Measurements from ENCODE around the gene POU5F1.

The POU5F1 gene

DNA sequence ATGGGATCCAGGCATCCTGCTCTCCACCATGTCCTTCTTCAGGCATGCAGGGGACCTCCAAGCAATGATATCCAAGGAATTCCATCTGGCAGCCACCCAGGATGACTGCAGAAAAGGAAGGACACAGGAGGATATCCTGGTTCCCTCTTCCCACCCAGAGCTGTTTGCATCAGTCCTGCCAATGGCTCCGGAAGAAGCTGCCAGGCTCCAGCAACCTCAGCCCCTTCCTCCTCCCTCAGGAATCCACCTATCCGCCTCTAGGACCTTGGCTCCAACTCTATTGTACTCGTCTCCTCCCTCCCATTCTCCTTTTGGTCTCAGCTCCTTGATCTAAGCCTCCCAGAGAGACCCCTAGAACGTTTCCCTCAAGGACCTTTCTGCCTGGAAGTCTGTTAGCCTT, 30.9 kb downstream of the POU5F1 start:
- no peak for DNase-seq (ENCODE audit: low read depth)

DNA sequence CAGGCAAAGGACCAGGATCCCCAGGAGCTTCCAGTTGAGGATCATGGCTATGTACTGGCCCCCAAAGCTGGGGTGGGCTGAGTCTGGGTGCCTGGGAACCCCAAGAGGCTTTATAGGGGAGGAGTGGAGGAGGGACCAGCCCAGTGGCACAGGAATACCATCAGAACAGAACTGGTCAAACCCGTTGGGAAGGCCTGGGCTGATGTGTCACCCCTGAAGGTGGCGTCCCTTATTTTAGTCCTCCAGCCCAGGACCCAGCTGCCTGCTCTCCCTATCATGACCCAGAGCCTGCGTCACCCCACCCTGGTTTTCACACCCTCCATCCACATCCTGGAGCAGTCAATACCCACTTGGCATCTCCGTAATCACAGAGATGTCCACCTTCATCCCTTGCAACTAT, 31.5 kb downstream of the POU5F1 start, which contains the start of gene PSORS1C2:
PSORS1C2 (minus strand) TSS at position 85 of the 400 bp plus-strand sequence; CDS start at position 45, 40 bp downstream.
- DNase-seq (ENCODE audit: low read depth), result no peak

DNA sequence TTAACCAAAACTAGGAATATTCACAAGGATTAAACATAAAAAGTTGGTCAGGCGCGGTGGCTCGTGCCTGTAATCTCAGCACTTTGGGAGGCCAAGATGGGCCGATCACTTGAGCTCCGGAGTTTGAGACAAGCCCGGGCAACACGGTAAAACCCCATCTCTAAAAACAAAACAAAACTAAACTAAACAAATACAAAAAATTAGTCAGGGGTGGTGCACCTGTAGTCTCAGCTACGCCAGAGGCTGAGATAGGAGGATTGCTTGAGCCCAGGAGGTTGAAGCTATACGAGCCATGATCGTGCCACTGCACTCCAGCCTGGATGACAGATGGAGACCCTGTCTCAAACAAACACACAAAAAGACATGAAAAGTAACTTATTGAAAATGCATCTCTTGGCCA, 34.8 kb downstream of the POU5F1 start:
- DNase-seq (ENCODE audit: low read depth), result no peak

- no peak for DNase-seq (ENCODE audit: low read depth)
Measured at GRCh38 chr6:31132806-31133205, 37.7 kb downstream of the POU5F1 start.

DNA sequence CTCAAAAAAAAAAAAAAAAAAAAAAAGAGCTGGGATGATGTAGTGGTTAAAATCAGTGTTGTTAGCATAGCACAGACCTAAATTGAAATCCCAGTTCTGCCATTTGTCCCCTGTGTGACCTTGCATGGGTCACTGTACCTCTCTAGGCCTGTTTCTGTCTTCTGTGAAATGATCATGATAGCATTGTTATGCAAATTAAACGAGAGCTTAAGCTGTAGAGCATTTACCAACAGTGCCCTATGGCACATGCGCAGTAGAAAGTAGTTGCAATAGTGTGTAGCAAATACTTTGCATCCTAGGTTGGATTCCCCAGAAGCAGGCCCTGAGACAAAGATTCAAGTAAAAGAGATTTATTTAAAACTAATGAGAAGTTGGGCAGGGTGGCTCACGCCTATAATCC, 38.9 kb downstream of the POU5F1 start:
- DNase-seq (ENCODE audit: low read depth), result no peak

GRCh38 chr6:31130751-31131150, 39.7 kb downstream of the POU5F1 start:
- DNase-seq (ENCODE audit: low read depth), result no peak

- no peak for DNase-seq (ENCODE audit: low read depth)
Measured at GRCh38 chr6:31129130-31129529, 41.4 kb downstream of the POU5F1 start.

GRCh38 chr6:31128093-31128676, 42.3 kb downstream of the POU5F1 start:
- peak; percentile 50 for DNase-seq (ENCODE audit: low read depth)

- no peak for DNase-seq (ENCODE audit: low read depth)
Measured at GRCh38 chr6:31126396-31127175, 43.9 kb downstream of the POU5F1 start.

- DNase-seq (ENCODE audit: low read depth), result no peak
Measured at GRCh38 chr6:31125586-31126363, 44.7 kb downstream of the POU5F1 start.

DNA sequence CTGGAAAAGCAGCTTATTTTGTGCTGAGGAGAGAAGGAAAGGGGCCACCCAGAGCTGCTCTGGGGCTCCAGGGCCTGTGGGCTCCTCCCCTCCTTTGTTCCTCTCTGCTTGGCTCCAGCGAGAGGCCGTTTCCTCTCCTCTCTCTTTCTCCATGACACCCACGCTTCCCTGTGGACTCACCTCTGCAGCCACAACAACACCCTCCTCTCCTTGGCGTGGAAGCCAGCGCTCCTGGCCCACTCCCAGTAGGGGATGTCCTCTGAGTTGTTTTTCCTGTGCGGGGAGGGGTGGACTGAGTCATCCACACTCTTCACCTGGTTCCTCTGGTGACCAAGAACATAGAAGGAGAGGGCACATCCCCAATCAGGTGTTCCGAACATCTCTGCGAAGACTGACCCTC, 45.3 kb downstream of the POU5F1 start:
- no peak for DNase-seq (ENCODE audit: low read depth)

- no peak for DNase-seq (ENCODE audit: low read depth)
Measured at GRCh38 chr6:31122791-31123706, 47.4 kb downstream of the POU5F1 start.

DNA sequence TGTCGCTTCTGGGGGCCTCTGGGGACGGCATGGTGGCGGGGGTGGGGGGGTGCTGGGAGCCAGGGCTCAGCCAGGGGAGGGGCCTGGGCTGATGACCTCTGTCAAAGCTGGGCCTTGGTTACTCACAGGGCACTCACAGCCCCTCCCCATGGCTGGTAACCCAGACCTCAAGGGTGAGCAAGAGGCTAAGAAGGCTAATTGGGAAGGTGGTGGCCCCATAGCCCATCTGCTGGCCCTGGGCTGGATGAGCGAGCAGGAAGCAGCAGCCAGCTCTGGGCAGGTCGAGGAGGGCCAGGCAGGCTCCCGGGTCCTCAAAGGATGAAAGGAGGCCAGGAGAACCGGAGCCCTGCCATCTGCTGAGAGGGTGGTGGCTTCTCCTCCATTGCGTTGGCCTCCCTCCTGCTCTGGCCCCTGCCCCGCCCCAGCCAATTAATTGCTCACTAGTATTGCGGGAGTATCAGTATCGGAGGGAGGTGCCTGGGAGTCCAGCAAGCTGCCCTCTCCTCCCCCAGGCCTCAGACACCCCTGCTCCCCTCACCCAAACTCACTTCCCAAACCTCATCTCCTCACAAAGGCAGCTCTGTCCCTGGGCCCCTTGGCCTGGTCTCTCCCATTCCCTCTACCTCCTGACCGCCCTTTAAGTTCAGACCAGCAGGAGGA, 49.2 kb downstream of the POU5F1 start:
- DNase-seq (ENCODE audit: low read depth), result no peak

DNA sequence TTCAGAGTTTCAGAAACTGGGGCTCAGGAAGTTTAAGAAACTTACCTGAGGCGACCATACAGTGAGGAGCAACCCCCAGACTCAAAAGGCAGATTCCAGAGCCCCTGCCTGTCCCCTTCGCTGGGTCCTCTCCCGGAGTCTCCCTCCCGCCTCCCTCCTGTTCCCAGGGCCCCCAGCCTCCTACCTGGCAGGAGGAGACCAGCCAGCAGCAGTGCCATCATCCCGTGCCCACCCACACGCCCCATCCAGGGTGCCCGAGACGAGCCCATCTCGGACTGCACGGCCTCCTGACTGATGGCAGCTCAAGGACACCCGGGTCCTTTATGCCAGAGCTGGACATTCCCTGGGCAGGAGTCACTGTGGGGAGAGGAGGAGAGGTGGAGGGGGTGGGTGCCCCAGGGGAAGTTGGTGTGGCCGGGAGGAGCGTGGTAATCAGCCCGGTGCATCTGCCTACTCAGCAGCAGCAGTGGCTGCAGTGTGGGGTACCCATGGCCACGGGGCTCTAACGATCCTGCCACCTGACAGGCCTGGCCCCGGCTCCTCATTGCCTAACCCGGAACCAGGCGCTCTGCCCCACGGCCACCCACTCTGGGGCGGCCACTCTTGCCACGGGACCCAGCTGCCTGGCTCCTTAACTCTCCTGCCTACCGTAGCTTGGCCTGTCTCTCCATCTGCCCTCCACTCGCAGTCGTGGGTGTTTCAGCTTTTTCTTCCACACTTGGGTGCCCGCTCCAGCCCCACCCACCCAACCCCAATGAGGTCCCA, 50.1 kb downstream of the POU5F1 start, which contains the start of gene CDSN:
CDSN (minus strand) TSS at position 296 of the 765 bp plus-strand sequence; CDS start at position 269, 27 bp downstream.
- no peak for DNase-seq (ENCODE audit: low read depth)

- DNase-seq (ENCODE audit: low read depth), result no peak
Measured at GRCh38 chr6:31118178-31118577, 52.3 kb downstream of the POU5F1 start.

- DNase-seq (ENCODE audit: low read depth), result no peak
Measured at GRCh38 chr6:31116661-31117385, 53.7 kb downstream of the POU5F1 start.

- DNase-seq (ENCODE audit: low read depth), result no peak
Measured at GRCh38 chr6:31115941-31116560, 54.4 kb downstream of the POU5F1 start.

DNA sequence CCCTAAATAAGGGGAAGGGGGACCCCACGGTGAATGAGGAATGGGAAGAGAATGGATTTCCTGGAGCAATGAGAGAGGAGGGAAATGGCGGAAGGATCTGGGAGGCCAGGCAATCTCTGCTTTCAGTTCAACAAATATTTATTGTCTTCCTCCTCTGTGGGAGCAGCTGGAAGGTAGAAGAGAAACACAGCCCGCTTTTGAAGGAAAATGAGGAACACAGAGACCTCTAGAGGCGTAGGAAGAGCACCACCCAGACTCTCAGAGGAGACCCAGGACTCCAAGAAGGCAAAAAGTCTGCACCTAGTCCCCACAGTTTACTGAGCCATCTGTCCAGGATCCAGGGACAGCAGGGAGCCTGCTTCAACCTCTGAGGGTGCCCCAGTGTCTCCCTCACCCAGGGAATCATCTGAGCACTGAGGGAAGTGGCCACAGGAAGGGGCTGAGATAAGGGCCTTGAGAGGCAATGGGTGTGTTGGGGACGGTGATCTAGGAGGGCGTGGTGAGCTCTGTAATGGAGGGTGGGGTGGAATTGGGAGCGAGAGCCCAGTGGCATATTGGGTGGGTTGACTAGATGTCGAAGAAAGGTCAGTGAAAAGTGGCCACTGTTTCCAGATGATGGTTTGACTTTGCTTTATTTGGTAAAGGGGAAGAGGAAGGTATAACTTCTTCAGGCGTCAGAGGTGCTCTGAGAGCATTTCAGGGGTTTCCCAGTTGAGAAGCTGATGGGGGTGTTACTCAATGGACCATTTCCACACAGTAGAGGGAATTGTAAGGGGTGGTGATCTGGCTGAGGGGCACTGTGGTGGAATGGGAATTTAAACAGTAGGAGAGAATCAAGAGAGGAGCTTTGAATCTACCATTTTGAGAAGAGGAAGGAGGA, 55.3 kb downstream of the POU5F1 start:
- DNase-seq (ENCODE audit: low read depth), result no peak

All from stimulated activated CD4-positive, alpha-beta T cell treated with anti-CD3 and anti-CD28 coated beads, Interleukin-2, amount 100 ng/mL, for 4 hours (primary cell).